Measurements from ENCODE around the gene TMED4.

The TMED4 gene

DNA sequence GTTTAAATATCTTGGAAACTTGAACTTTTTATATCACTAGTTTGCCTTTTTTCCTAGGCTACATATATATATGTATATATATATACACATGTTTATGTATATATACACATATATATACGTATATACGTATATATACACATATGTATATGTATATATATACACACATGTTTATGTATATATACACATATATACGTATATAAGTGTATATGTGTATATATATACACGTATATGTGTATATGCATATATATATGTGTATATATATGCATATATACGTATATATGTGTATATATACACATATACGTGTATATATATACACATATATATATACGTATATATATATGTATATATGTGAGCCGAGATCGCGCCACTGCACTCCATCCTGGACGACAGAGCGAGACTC, 34.5 kb upstream of the TMED4 start:
- TF ChIP-seq, protein P1, sequence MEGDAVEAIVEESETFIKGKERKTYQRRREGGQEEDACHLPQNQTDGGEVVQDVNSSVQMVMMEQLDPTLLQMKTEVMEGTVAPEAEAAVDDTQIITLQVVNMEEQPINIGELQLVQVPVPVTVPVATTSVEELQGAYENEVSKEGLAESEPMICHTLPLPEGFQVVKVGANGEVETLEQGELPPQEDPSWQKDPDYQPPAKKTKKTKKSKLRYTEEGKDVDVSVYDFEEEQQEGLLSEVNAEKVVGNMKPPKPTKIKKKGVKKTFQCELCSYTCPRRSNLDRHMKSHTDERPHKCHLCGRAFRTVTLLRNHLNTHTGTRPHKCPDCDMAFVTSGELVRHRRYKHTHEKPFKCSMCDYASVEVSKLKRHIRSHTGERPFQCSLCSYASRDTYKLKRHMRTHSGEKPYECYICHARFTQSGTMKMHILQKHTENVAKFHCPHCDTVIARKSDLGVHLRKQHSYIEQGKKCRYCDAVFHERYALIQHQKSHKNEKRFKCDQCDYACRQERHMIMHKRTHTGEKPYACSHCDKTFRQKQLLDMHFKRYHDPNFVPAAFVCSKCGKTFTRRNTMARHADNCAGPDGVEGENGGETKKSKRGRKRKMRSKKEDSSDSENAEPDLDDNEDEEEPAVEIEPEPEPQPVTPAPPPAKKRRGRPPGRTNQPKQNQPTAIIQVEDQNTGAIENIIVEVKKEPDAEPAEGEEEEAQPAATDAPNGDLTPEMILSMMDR (IDR thresholded peaks at IDR 0.05; ENCODE audit: low read depth, low read length) = no peak
- no peak overlapping the region for H3K4me3 ChIP-seq (ENCODE audit: low read depth, low read length)

DNA sequence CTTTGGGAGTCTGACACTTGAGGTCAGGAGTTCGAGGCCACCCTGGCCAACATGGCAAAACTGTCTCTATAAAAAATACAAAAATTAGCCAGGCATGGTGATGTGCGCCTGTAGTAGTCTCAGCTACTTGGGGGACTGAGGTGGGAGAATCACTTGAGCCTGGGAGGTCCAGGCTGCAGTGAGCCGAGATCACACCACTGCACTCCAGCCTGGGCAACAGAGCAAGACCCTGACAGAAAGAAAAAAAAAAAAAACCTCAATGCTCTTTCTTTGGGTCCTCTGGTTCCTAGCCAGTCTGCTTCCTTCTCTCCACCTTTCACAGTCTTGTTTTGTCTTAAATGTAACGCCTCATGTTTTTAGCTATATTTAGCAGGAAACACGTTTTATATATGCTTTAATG, 33.8 kb upstream of the TMED4 start:
- TF ChIP-seq, protein P1 (IDR thresholded peaks at IDR 0.05; ENCODE audit: low read depth, low read length) = no peak
- no peak overlapping the region for H3K4me3 ChIP-seq (ENCODE audit: low read depth, low read length)

DNA sequence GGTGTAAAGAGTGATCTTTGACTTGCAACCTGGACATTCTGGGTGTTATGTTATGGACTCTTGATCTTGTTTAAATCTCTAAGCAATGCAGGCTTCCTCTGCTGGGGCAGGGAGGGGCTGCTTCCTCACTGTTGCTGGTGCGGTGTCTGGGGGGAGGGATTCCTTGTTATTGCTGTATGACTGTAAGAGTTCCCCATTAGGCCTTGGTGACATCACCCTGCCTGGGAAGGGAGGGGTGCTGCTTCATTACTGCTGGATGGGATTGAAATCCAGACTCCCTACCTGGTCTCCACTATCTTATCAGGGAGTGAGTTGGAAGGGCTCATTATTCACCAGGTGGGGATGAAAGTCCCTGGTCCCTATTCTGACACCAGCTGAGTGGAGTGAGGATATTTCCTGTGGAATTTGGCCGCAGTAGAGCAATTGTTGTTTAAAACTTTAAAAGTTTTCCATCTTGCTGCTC, 33.1 kb upstream of the TMED4 start:
- TF ChIP-seq, protein P1 (IDR thresholded peaks at IDR 0.05; ENCODE audit: low read depth, low read length) = no peak

DNA sequence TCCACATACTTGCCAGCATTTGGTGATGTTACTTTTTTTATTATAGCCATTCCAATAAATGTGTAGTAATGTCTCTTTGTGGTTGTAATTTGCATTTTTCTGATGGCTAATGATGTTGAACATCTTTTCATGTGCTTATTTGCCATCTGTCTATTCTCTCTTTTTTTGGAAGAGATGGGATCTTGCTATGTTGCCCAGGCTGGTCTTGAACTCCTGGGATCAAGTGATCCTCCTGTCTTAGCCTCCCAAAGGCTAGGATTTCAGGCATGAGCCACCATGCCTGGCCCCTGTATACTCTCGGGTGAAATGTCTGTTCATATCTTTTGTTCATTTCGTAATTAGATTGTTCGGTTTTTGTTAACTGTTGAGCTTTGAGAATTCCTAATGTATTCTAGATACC, 27.8 kb upstream of the TMED4 start:
- TF ChIP-seq, protein P1 (IDR thresholded peaks at IDR 0.05; ENCODE audit: low read depth, low read length) = no peak
- no peak overlapping the region for H3K4me3 ChIP-seq (ENCODE audit: low read depth, low read length)

More for the DNA sequence above, 33.1 kb upstream of the TMED4 start:
- no peak overlapping the region for H3K4me3 ChIP-seq (ENCODE audit: low read depth, low read length)

DNA sequence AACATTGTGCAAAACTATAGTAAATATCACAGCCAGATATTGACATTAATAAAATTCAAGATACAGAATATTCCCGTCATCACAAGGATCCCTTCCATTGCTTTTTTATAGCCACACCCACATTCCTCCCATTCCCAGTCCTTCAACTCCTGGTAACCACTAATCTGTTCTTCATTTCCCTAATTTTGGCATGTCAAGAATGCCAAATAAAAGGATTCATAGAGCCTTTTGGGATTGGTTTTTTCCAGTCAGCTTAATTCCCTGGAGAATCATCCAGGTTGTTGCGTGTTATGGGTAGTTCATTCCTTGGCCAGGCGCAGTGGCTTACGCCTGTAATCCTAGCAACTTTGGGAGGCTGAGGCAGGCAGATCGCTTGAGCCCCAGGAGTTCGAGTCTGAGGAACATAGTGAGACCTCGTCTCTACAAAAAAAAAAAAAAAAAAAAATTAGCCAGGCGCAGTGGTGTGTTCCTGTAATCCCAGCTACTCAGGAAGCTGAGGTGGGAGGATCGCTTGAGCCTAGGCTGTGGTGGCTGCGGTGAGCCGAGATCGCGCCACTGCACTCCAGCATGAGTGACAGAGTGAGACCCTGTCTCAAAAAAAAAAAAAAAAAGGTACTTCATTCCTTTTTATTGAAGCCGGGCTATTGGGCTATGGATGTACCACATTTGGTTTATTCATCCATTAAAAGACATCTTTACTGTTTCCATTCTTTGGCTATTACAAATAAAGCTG, 27.1 kb upstream of the TMED4 start:
- H3K4me3 ChIP-seq (ENCODE audit: low read depth, low read length) = no peak overlapping the region
- TF ChIP-seq, protein P1 (IDR thresholded peaks at IDR 0.05; ENCODE audit: low read depth, low read length) = no peak

DNA sequence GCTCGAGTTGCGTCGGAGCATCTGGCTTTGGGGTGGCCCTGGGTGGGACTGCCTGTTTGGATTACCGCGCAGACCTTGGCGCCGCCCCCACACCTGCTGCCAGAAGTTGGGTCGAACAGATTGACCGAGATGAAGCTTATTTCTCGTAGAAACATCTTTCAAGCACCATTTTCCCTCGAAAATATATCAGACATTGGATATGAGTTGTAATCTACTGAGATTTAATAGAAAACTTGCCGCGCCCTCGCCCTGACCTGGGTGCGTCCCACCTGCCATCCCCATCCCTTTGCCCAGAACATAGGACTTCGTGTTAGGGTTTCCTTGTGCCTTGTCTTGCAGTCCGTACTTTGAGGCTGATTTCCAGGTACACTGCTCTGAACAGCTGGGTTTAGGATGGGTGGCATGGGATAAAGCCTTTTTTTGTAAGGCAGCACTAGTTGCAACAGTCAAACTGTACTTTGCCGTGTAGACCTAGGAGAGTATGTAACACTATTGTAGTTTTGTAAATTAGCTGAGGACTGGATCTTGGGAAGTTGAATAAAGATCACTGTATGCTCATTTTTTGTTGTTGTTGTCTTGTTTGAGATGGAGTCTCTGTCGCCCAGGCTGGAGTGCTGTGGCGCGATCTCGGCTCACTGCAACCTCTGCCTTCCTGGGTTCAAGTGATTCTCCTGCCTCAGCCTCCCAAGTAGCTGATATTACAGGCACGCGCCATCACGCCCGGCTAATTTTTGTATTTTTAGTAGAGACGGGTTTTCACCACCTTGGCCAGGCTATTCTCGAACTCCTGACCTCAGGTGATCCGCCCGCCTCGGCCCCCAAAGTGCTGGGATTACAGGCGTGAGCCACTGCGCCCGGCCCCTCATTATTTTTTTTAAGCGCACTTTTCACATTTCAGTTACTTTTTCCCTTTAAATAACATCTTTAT, 25.4 kb upstream of the TMED4 start:
- TF ChIP-seq, protein P1 (IDR thresholded peaks at IDR 0.05; ENCODE audit: low read depth, low read length) = no peak
- H3K4me3 ChIP-seq (ENCODE audit: low read depth, low read length) = peak overlapping the region; percentile 89
